HepG2 (cell line): ENCODE data around the gene C6orf62. TPM values are rescaled to one million over a fixed set of nuclear protein-coding genes. Genes with fewer than 3 reads are reported as not detected.

Experiments
- HMGA1 ChIP-seq: sonication (generic); formaldehyde crosslinking; conservative IDR thresholded peaks from 2 replicates; pipeline ENCODE4 v1.4.0; 2020; ENCODE audit warnings: missing genetic modification reagents
- MBNL3 ChIP-seq: fragments of 250-450 bp; sonication (Bioruptor Pico); conservative IDR thresholded peaks from 2 replicates; pipeline ENCODE4 v1.8.0; 2022; ENCODE audit warnings: mild to moderate bottlenecking, inconsistent platforms
- ZNF780A ChIP-seq: sonication (generic); formaldehyde crosslinking; IDR thresholded peaks from 2 replicates; pipeline ENCODE4 v1.8.0; 2022; ENCODE audit warnings: mild to moderate bottlenecking, missing genetic modification reagents, moderate library complexity
- polyA plus RNA-seq, 8 experiments: library from polyadenylated mRNA; depleted of rRNA in 3 of 8; stranded (reverse) in 7 of 8; unstranded in 1 of 8; fragments of >200 nt; fragmentation: Illumina TruSeq in 4 of 8; extraction: Trizol in 4 of 8; gene quantifications; 2 replicates each; pipeline versions ENCODE4 v1.2.1 to v1.2.3, GENCODE V29; 2011 to 2016; ENCODE audit warnings: low read depth in 4 of 8, missing spikeins in 1 of 8, mixed read lengths in 1 of 8; ENCODE audit not compliant: insufficient read depth in 1 of 8
- total RNA-seq, 5 experiments: library from RNA; depleted of rRNA; stranded (reverse); fragments of >200 nt; fragmentation: Illumina TruSeq; extraction: Trizol; gene quantifications; 2 replicates each; pipeline ENCODE4 v1.2.3, GENCODE V29; 2016; ENCODE audit warnings: low read depth in 1 of 5
- TF ChIP-seq, protein P1 (sequence below): sonication (generic); formaldehyde crosslinking; IDR thresholded peaks from 2 replicates; pipeline ENCODE4 v1.4.0; 2020; ENCODE audit warnings: missing genetic modification reagents
- TF ChIP-seq, protein P2 (sequence below): sonication (generic); formaldehyde crosslinking; conservative IDR thresholded peaks from 2 replicates; pipeline ENCODE4 v1.4.0; 2020; ENCODE audit warnings: missing genetic modification reagents

Gene C6orf62
- total and polyA plus RNA-seq, 2 of the 13 experiments (the other 11 are each of a cell fraction or from before 2014, with no cell fraction given) = 54.8 to 90.4 TPM

DNA sequence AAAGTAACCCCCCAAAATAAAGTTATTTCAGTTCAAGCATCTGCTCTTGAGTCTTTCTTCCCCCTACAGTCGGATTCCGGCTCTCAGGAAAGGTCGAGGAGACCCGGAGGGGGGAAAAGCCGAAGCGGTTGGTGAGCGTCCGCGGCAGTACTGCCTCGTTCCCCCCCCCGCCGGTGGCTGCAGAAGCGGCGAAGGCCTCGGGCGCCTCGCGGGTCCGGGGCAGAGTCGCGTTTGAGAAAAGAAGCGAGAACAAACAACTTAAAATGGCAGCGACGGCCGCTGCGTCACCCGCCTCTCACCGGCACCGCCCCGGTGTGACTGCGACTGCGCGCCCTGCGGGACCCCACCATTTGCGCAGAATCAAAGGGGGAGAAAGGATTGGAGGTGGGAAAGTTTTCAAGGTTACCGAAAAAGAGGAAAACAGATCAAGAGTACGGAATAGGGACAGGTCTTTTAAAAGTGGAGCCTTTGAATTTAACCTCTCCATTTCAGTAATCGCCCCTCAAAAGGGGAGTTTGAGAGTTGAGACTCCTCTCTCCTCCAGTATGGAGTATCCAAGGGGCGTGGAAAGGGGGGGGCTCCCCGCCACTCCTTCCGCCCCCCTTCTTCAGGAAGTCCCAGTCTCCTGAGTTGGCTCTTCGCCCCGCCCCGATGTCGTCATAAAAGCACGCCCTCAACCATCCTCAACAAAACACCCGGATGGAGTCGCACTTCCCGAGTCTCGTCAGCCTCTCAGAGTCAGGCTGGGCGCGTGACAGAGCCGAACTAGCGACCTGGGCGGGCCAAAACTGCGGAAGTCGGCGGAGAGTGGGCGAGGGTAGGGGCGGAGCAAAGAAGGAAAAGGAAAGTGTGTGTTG, 1.9 kb upstream of the C6orf62 start (continued):
- TF ChIP-seq, protein P1, sequence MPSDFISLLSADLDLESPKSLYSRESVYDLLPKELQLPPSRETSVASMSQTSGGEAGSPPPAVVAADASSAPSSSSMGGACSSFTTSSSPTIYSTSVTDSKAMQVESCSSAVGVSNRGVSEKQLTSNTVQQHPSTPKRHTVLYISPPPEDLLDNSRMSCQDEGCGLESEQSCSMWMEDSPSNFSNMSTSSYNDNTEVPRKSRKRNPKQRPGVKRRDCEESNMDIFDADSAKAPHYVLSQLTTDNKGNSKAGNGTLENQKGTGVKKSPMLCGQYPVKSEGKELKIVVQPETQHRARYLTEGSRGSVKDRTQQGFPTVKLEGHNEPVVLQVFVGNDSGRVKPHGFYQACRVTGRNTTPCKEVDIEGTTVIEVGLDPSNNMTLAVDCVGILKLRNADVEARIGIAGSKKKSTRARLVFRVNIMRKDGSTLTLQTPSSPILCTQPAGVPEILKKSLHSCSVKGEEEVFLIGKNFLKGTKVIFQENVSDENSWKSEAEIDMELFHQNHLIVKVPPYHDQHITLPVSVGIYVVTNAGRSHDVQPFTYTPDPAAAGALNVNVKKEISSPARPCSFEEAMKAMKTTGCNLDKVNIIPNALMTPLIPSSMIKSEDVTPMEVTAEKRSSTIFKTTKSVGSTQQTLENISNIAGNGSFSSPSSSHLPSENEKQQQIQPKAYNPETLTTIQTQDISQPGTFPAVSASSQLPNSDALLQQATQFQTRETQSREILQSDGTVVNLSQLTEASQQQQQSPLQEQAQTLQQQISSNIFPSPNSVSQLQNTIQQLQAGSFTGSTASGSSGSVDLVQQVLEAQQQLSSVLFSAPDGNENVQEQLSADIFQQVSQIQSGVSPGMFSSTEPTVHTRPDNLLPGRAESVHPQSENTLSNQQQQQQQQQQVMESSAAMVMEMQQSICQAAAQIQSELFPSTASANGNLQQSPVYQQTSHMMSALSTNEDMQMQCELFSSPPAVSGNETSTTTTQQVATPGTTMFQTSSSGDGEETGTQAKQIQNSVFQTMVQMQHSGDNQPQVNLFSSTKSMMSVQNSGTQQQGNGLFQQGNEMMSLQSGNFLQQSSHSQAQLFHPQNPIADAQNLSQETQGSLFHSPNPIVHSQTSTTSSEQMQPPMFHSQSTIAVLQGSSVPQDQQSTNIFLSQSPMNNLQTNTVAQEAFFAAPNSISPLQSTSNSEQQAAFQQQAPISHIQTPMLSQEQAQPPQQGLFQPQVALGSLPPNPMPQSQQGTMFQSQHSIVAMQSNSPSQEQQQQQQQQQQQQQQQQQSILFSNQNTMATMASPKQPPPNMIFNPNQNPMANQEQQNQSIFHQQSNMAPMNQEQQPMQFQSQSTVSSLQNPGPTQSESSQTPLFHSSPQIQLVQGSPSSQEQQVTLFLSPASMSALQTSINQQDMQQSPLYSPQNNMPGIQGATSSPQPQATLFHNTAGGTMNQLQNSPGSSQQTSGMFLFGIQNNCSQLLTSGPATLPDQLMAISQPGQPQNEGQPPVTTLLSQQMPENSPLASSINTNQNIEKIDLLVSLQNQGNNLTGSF (CRISPR knock-in tag) = no peak
- TF ChIP-seq, protein P2, sequence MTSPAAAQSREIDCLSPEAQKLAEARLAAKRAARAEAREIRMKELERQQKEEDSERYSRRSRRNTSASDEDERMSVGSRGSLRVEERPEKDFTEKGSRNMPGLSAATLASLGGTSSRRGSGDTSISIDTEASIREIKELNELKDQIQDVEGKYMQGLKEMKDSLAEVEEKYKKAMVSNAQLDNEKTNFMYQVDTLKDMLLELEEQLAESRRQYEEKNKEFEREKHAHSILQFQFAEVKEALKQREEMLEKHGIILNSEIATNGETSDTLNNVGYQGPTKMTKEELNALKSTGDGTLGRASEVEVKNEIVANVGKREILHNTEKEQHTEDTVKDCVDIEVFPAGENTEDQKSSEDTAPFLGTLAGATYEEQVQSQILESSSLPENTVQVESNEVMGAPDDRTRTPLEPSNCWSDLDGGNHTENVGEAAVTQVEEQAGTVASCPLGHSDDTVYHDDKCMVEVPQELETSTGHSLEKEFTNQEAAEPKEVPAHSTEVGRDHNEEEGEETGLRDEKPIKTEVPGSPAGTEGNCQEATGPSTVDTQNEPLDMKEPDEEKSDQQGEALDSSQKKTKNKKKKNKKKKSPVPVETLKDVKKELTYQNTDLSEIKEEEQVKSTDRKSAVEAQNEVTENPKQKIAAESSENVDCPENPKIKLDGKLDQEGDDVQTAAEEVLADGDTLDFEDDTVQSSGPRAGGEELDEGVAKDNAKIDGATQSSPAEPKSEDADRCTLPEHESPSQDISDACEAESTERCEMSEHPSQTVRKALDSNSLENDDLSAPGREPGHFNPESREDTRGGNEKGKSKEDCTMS (CRISPR knock-in tag) = no peak
- TF ChIP-seq HMGA1 (no peak), ZNF780A (no peak), MBNL3 (CRISPR knock-in tag) (no peak)
